Loucy (cell line): ENCODE results near the gene IL9.
A peak's percentile ranks its signal among the peaks of the same experiment; 100 is the strongest.

Source experiments
- H2AFZ ChIP-seq: fragments of 200-600 bp; sonication (generic); 2 replicates; pipeline ENCODE4 v1.6.0; 2016; ENCODE audit warnings: antibody characterized with exemption, mild to moderate bottlenecking, low read length, moderate library complexity
- H3F3A ChIP-seq: fragments of 200-600 bp; 2 replicates; pipeline ENCODE4 v1.6.0; 2016; ENCODE audit warnings: antibody characterized with exemption, low read depth, mild to moderate bottlenecking
- H3K27me3 ChIP-seq: fragments of 200-600 bp; sonication (generic); 2 replicates; pipeline ENCODE4 v1.6.1; 2014; ENCODE audit warnings: low read length, mild to moderate bottlenecking; ENCODE audit not compliant: insufficient read depth, poor library complexity, severe bottlenecking
- H3K36me3 ChIP-seq: fragments of 200-600 bp; sonication (generic); 2 replicates; pipeline ENCODE4 v1.6.1; 2016; ENCODE audit warnings: low read length; ENCODE audit not compliant: insufficient read depth
- H3K4me1 ChIP-seq: fragments of 200-600 bp; sonication (generic); 2 replicates; pipeline ENCODE4 v1.5.1; 2014; ENCODE audit warnings: low read length, mild to moderate bottlenecking; ENCODE audit not compliant: insufficient read depth, poor library complexity, severe bottlenecking
- H3K4me2 ChIP-seq: fragments of 200-600 bp; sonication (generic); 2 replicates; pipeline ENCODE4 v1.6.0; 2014; ENCODE audit warnings: antibody characterized with exemption, low read length, low read depth, mild to moderate bottlenecking; ENCODE audit not compliant: poor library complexity, severe bottlenecking
- H3K4me3 ChIP-seq: fragments of 200-600 bp; sonication (generic); 2 replicates; pipeline ENCODE4 v1.5.1; 2014; ENCODE audit warnings: low read length, mild to moderate bottlenecking, mixed read lengths; ENCODE audit not compliant: poor library complexity, severe bottlenecking
- H3K79me2 ChIP-seq: fragments of 200-600 bp; sonication (generic); 2 replicates; pipeline ENCODE4 v1.6.1; 2014; ENCODE audit warnings: low read length; ENCODE audit not compliant: insufficient read depth
- H3K9ac ChIP-seq: fragments of 200-600 bp; sonication (generic); 2 replicates; pipeline ENCODE4 v1.6.0; 2014; ENCODE audit warnings: mild to moderate bottlenecking, low read depth, low read length, moderate library complexity; ENCODE audit not compliant: poor library complexity, severe bottlenecking
- H3K9me2 ChIP-seq: fragments of 200-600 bp; sonication (generic); replicated peaks from 2 replicates; pipeline ENCODE4 v1.6.1; 2016; ENCODE audit warnings: low read depth, low read length, mixed read lengths
- H3K9me3 ChIP-seq: fragments of 200-600 bp; sonication (generic); 2 replicates; pipeline ENCODE4 v1.6.1; 2014; ENCODE audit warnings: mild to moderate bottlenecking, antibody characterized with exemption, low read length, low read depth; ENCODE audit not compliant: insufficient read depth
- H4K20me1 ChIP-seq: fragments of 200-600 bp; sonication (generic); 2 replicates; pipeline ENCODE4 v1.6.0; 2014; ENCODE audit warnings: antibody characterized with exemption, low read length, mild to moderate bottlenecking; ENCODE audit not compliant: insufficient read depth, poor library complexity, severe bottlenecking
- EZH2phosphoT487 ChIP-seq: fragments of 200-600 bp; IDR thresholded peaks from 2 replicates; pipeline ENCODE4 v1.6.1; 2018; ENCODE audit warnings: antibody characterized with exemption, mild to moderate bottlenecking, moderate library complexity, borderline replicate concordance
- TF ChIP-seq, protein P1 (sequence below): fragments of 200-600 bp; sonication (generic); conservative IDR thresholded peaks from 2 replicates; pipeline ENCODE4 v1.5.1; 2014; ENCODE audit warnings: mild to moderate bottlenecking, antibody characterized with exemption, low read length

IL9 gene

DNA sequence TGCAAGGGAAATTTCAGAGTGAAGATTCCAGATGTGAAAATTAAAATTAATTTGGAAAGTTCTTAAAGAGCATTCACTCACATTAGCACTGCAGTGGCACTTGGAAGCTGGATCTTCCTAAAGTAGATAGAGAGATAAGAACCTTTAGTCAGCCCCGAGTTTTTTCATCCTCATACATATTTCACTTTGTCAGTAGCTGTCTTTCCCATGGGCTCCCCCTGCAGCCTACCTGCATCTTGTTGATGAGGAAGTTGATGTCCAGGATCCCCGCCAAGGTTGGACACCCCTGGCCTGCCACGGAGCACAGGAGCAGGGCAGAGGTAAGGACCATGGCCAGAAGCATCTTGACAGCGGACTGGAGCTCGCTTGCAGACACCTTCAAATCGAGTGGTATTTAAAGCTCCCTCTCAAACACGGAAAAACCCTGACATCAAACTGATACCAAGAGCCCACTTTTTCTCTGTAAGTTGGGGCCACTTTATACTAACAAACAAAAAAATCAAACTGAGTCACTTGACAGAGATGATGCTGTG lies at the start of gene IL9:
IL9 (minus strand) TSS at position 368 of the 533 bp plus-strand sequence; CDS start at position 343, 25 bp downstream.
- H3K4me2 ChIP-seq, result no peak within 1 kb of the TSS
- no peak within 1 kb of the TSS for H3K9ac ChIP-seq
- no peaks in the 10 kb centered on the region for H3K9me3 ChIP-seq
- H3F3A ChIP-seq, result no peaks in the 10 kb centered on the region
- no peaks in the 10 kb centered on the region for H3K27me3 ChIP-seq
- no peaks in the 10 kb centered on the region for H4K20me1 ChIP-seq
- no peak for TF ChIP-seq EZH2phosphoT487
- TF ChIP-seq, protein P1, sequence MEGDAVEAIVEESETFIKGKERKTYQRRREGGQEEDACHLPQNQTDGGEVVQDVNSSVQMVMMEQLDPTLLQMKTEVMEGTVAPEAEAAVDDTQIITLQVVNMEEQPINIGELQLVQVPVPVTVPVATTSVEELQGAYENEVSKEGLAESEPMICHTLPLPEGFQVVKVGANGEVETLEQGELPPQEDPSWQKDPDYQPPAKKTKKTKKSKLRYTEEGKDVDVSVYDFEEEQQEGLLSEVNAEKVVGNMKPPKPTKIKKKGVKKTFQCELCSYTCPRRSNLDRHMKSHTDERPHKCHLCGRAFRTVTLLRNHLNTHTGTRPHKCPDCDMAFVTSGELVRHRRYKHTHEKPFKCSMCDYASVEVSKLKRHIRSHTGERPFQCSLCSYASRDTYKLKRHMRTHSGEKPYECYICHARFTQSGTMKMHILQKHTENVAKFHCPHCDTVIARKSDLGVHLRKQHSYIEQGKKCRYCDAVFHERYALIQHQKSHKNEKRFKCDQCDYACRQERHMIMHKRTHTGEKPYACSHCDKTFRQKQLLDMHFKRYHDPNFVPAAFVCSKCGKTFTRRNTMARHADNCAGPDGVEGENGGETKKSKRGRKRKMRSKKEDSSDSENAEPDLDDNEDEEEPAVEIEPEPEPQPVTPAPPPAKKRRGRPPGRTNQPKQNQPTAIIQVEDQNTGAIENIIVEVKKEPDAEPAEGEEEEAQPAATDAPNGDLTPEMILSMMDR, result no peak
- no peaks in the 10 kb centered on the region for H3K79me2 ChIP-seq
- H3K9me2 ChIP-seq, result no peaks in the 10 kb centered on the region
- no peak within 1 kb of the TSS for H2AFZ ChIP-seq
- H3K4me3 ChIP-seq, result no peak within 1 kb of the TSS
- H3K36me3 ChIP-seq, result no peaks in the 10 kb centered on the region
- H3K4me1 ChIP-seq, result no peaks in the 10 kb centered on the region

DNA sequence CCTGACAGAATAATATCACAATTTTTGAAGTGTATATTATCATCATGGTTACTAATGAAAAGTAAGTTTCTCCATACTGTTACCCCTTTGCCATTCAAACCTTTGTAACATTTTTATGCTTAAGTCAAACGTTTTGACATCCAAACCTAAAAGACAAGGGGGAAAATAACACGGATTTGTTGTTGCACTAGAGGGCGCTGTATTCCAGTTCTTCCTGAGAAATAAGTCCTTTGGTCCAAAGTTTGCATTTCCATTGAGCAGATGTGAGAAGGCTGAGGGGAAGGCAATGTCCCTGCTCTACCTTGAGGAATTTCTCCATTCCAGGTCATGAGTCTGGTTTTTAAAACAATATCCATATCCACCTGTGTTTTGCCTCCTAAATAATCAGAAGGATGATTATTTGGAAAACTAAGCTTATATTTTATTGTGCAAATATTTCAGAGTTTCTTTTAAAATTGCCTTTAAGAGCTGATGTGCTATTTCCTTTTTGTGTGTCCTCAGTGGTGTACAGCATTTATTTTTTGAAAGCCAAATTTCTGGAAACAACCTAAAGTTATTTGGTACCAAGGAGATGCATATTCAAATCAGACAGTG lies 49.4 kb upstream of the IL9 start:
- no peaks in the 10 kb centered on the region for H3K4me1 ChIP-seq

DNA sequence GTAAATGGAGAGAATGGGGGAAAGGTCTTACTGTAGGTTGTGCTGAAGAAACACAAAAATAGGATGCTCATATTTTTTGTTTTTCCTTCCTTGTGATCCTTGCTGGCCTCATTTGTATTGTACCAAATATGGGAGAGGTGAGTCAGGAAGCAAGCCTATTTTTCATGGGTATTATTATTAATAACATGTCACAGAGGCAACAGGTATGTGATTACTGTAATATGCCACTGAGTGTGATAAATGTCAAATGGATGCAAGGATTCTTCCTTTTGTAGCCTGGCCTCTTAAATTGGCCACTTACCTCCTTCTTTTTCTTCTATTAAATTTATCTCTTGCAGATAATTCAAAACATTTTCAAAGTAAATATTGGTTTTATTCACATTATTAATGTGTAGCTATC lies 48.9 kb upstream of the IL9 start:
- TF ChIP-seq, protein P1, result no peak
- no peak for TF ChIP-seq EZH2phosphoT487
- no peaks in the 10 kb centered on the region for H3K9me2 ChIP-seq
- no peaks in the 10 kb centered on the region for H3K9me3 ChIP-seq
- H4K20me1 ChIP-seq, result no peaks in the 10 kb centered on the region
- H3K27me3 ChIP-seq, result peaks cover 6% of the 10 kb centered on the region
- H3K36me3 ChIP-seq, result no peaks in the 10 kb centered on the region
- no peak overlapping the region for H3K9ac ChIP-seq
- no peaks in the 10 kb centered on the region for H3K79me2 ChIP-seq
- H2AFZ ChIP-seq, result no peak overlapping the region
- H3K4me3 ChIP-seq, result no peak overlapping the region
- no peaks in the 10 kb centered on the region for H3F3A ChIP-seq
- no peaks in the 10 kb centered on the region for H3K4me1 ChIP-seq
- no peak overlapping the region for H3K4me2 ChIP-seq

More for the DNA sequence above, 49.4 kb upstream of the IL9 start:
- Histone ChIP-seq H3K36me3 (no peaks in the 10 kb centered on the region), H3K4me3 (no peak overlapping the region), H3K9me3 (no peaks in the 10 kb centered on the region), H3K79me2 (no peaks in the 10 kb centered on the region), H3K4me2 (no peak overlapping the region), H3K9me2 (no peaks in the 10 kb centered on the region), H4K20me1 (no peaks in the 10 kb centered on the region), H3F3A (no peaks in the 10 kb centered on the region), H3K9ac (no peak overlapping the region), H2AFZ (no peak overlapping the region), H3K27me3 (peaks cover 6% of the 10 kb centered on the region)
- no peak for TF ChIP-seq EZH2phosphoT487
- TF ChIP-seq, protein P1, result peak; percentile 88
